Astrocyte (in vitro differentiated cells and primary cell): ENCODE results near the gene WHRN.

Experiments
- EZH2 ChIP-seq: IDR thresholded peaks from 2 replicates; pipeline ENCODE4 v1.6.1; 2012; ENCODE audit warnings: mild to moderate bottlenecking, low read length, inconsistent platforms; ENCODE audit not compliant: insufficient read depth
- TF ChIP-seq, protein P1 (sequence below): IDR thresholded peaks from 2 replicates; pipeline ENCODE4 v1.5.1; 2011; ENCODE audit warnings: low read depth, mild to moderate bottlenecking, inconsistent platforms, low read length, moderate library complexity; ENCODE audit not compliant: insufficient read depth

DNA sequence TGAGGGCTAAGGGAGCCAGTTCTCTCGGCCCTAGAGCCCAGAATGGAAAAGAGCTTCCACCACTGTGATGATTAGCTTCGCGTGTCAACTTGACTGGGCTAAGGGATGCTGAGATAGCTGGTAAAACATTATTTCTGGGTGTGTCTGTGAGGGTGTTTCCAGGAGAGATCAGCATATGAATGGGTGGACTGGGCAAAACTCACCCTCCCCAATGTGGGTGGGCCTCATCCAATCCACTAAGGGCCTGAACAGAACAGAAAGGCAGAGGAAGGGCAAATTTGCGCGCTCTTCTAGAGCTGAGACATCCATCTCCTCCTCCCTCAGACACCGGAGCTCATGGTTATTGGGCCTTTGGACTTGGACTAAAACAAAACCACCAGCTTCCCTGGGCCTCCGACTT lies 96.6 kb downstream of the WHRN start:
- TF ChIP-seq, protein P1, sequence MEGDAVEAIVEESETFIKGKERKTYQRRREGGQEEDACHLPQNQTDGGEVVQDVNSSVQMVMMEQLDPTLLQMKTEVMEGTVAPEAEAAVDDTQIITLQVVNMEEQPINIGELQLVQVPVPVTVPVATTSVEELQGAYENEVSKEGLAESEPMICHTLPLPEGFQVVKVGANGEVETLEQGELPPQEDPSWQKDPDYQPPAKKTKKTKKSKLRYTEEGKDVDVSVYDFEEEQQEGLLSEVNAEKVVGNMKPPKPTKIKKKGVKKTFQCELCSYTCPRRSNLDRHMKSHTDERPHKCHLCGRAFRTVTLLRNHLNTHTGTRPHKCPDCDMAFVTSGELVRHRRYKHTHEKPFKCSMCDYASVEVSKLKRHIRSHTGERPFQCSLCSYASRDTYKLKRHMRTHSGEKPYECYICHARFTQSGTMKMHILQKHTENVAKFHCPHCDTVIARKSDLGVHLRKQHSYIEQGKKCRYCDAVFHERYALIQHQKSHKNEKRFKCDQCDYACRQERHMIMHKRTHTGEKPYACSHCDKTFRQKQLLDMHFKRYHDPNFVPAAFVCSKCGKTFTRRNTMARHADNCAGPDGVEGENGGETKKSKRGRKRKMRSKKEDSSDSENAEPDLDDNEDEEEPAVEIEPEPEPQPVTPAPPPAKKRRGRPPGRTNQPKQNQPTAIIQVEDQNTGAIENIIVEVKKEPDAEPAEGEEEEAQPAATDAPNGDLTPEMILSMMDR = no peak
- TF ChIP-seq EZH2 = no peak
